IMR-90 (cell line): ENCODE data around the gene ARAP2. TPM values are rescaled to one million over a fixed set of nuclear protein-coding genes. Genes with fewer than 3 reads are reported as not detected.

Source experiments
- ATAC-seq: fragments of 200-7000 bp; cut with Tn5 transposase; 2 replicates; pipeline ENCODE4 v1.9.1; 2020; ENCODE audit warnings: low read depth, mild to moderate bottlenecking, moderate library complexity
- BruUV-seq: library from RNA; stranded (reverse); fragments of 400-500 nt; replicated peaks from 2 replicates; lab custom pipeline; 2021; lab: Mats Ljungman, UMichigan
- CTCF ChIA-PET: fragments of 300-600 bp; formaldehyde crosslinking; extraction: SDS; loops from one replicate; lab custom pipeline; 2021; ENCODE audit warnings: antibody characterized with exemption; lab: Yijun Ruan, JAX
- POLR2A ChIA-PET: fragments of 300-600 bp; sonication (Branson Sonifier 250); formaldehyde crosslinking; loops from one replicate; lab custom pipeline; 2022; ENCODE audit warnings: antibody characterized with exemption; ENCODE audit not compliant: unreplicated experiment; lab: Charles Lee
- DNase-seq: peaks from one replicate; pipeline ENCODE4 v3.0.0; 2013
- H2AFZ ChIP-seq: replicated peaks from 2 replicates; pipeline ENCODE3; 2013; ENCODE audit warnings: low read length, mild to moderate bottlenecking; ENCODE audit not compliant: poor library complexity
- H2AK5ac ChIP-seq: 2 replicates; pipeline ENCODE4 v1.6.1; 2013; ENCODE audit warnings: low read depth, low read length, inconsistent platforms
- H2AK9ac ChIP-seq: replicated peaks from 2 replicates; pipeline ENCODE3; 2013; ENCODE audit warnings: mild to moderate bottlenecking, low read depth, low read length, moderate library complexity; ENCODE audit not compliant: poor library complexity
- H2BK120ac ChIP-seq: 2 replicates; pipeline ENCODE4 v1.6.1; 2013; ENCODE audit warnings: low read depth, low read length, inconsistent platforms
- H2BK15ac ChIP-seq: 3 replicates; pipeline ENCODE4 v1.6.1; 2013; ENCODE audit warnings: low read depth, low read length, inconsistent platforms
- H2BK20ac ChIP-seq: 2 replicates; pipeline ENCODE4 v1.6.1; 2013; ENCODE audit warnings: low read depth, mild to moderate bottlenecking, inconsistent platforms, low read length, moderate library complexity
- H2BK5ac ChIP-seq: 2 replicates; pipeline ENCODE4 v1.6.1; 2013; ENCODE audit warnings: mild to moderate bottlenecking, low read depth, low read length, inconsistent platforms; ENCODE audit not compliant: poor library complexity, severe bottlenecking
- H3K14ac ChIP-seq: replicated peaks from 2 replicates; pipeline ENCODE4 v1.6.1; 2013; ENCODE audit warnings: low read depth, low read length, inconsistent platforms
- H3K18ac ChIP-seq: 2 replicates; pipeline ENCODE4 v1.6.1; 2013; ENCODE audit warnings: low read depth, low read length, control low read depth
- H3K23ac ChIP-seq: 2 replicates; pipeline ENCODE4 v1.6.1; 2013; ENCODE audit warnings: low read depth, low read length, inconsistent platforms
- H3K27ac ChIP-seq: 2 replicates; pipeline ENCODE4 v1.5.1; 2013; ENCODE audit warnings: mild to moderate bottlenecking, control low read depth, low read length; ENCODE audit not compliant: insufficient read depth
- H3K27me3 ChIP-seq: 2 replicates; pipeline ENCODE4 v1.6.1; 2013; ENCODE audit warnings: low read length; ENCODE audit not compliant: control insufficient read depth, insufficient read depth
- H3K36me3 ChIP-seq: 2 replicates; pipeline ENCODE4 v1.6.1; 2013; ENCODE audit warnings: low read length, mixed read lengths; ENCODE audit not compliant: control insufficient read depth, insufficient read depth
- H3K4ac ChIP-seq: 2 replicates; pipeline ENCODE4 v1.6.1; 2013; ENCODE audit warnings: low read depth, low read length, inconsistent platforms
- H3K4me1 ChIP-seq: 2 replicates; pipeline ENCODE4 v1.6.1; 2013; ENCODE audit warnings: low read length, mixed read lengths; ENCODE audit not compliant: control insufficient read depth, insufficient read depth
- H3K4me2 ChIP-seq: 2 replicates; pipeline ENCODE4 v1.6.1; 2013; ENCODE audit warnings: low read depth, mild to moderate bottlenecking, control low read depth, low read length, moderate library complexity
- H3K4me3 ChIP-seq: 2 replicates; pipeline ENCODE4 v1.5.1; 2013; ENCODE audit warnings: low read depth, mild to moderate bottlenecking, control low read depth, low read length, moderate library complexity; ENCODE audit not compliant: insufficient read depth
- H3K56ac ChIP-seq: 2 replicates; pipeline ENCODE4 v1.6.1; 2013; ENCODE audit warnings: low read length, inconsistent platforms; ENCODE audit not compliant: insufficient read depth; ENCODE audit errors: extremely low read depth
- H3K79me1 ChIP-seq, 2 experiments: 2 replicates each; pipeline ENCODE4 v1.6.1; 2013; ENCODE audit warnings: low read length in 2 of 2, inconsistent platforms in 1 of 2, low read depth in 1 of 2
- H3K9ac ChIP-seq: 2 replicates; pipeline ENCODE4 v1.6.1; 2013; ENCODE audit warnings: low read depth, low read length, control low read depth
- H3K9me1 ChIP-seq: 2 replicates; pipeline ENCODE4 v1.6.1; 2013; ENCODE audit warnings: low read length, inconsistent platforms; ENCODE audit not compliant: insufficient read depth
- H3K9me3 ChIP-seq: 2 replicates; pipeline ENCODE4 v1.6.1; 2013; ENCODE audit warnings: low read length; ENCODE audit not compliant: control insufficient read depth, insufficient read depth
- H4K20me1 ChIP-seq: 2 replicates; pipeline ENCODE4 v1.6.1; 2013; ENCODE audit warnings: low read length, inconsistent platforms; ENCODE audit not compliant: insufficient read depth
- H4K5ac ChIP-seq: 2 replicates; pipeline ENCODE4 v1.6.1; 2013; ENCODE audit warnings: mild to moderate bottlenecking, low read depth, low read length, control low read depth
- H4K8ac ChIP-seq, 2 experiments: 2 replicates each; pipeline ENCODE4 v1.6.1; 2013; ENCODE audit warnings: low read depth in 2 of 2, low read length in 2 of 2, control low read depth in 1 of 2, inconsistent platforms in 1 of 2
- H4K91ac ChIP-seq: 2 replicates; pipeline ENCODE4 v1.6.1; 2013; ENCODE audit warnings: low read depth, low read length, inconsistent platforms; ENCODE audit not compliant: insufficient read depth
- BHLHE40 ChIP-seq: fragments of 150-350 bp; IDR thresholded peaks from 2 replicates; pipeline ENCODE4 v1.6.1; 2016; ENCODE audit warnings: mild to moderate bottlenecking, low read depth, low read length
- CEBPB ChIP-seq: IDR thresholded peaks from 2 replicates; pipeline ENCODE4 v1.6.1; 2012; ENCODE audit warnings: low read depth, low read length, improper control_type of control experiment
- CHD1 ChIP-seq: IDR thresholded peaks from 2 replicates; pipeline ENCODE4 v1.6.1; 2012; ENCODE audit warnings: low read depth, low read length, improper control_type of control experiment
- FOS ChIP-seq: fragments of 150-350 bp; IDR thresholded peaks from 2 replicates; pipeline ENCODE4 v1.6.1; 2016; ENCODE audit warnings: low read depth, low read length
- MAFK ChIP-seq: IDR thresholded peaks from 2 replicates; pipeline ENCODE4 v1.6.1; 2012; ENCODE audit warnings: low read depth, low read length, improper control_type of control experiment
- MAZ ChIP-seq: IDR thresholded peaks from 2 replicates; pipeline ENCODE4 v1.6.1; 2012; ENCODE audit warnings: low read depth, mild to moderate bottlenecking, low read length, improper control_type of control experiment, moderate library complexity, borderline replicate concordance
- MXI1 ChIP-seq: IDR thresholded peaks from 2 replicates; pipeline ENCODE4 v1.6.1; 2012; ENCODE audit warnings: low read depth, mild to moderate bottlenecking, low read length, moderate library complexity, borderline replicate concordance
- NFE2L2 ChIP-seq: fragments of 150-350 bp; IDR thresholded peaks from 2 replicates; pipeline ENCODE4 v1.6.1; 2016; ENCODE audit warnings: low read depth, mild to moderate bottlenecking, low read length
- POLR2A ChIP-seq: IDR thresholded peaks from 2 replicates; pipeline ENCODE4 v1.6.1; 2012; ENCODE audit warnings: mild to moderate bottlenecking, low read depth, low read length
- RAD21 ChIP-seq: IDR thresholded peaks from 2 replicates; pipeline ENCODE4 v1.6.1; 2012; ENCODE audit warnings: low read length, improper control_type of control experiment
- RCOR1 ChIP-seq: IDR thresholded peaks from 2 replicates; pipeline ENCODE4 v1.6.1; 2012; ENCODE audit warnings: mild to moderate bottlenecking, low read length, improper control_type of control experiment; ENCODE audit not compliant: insufficient replicate concordance
- RFX5 ChIP-seq: IDR thresholded peaks from 2 replicates; pipeline ENCODE4 v1.8.0; 2012; ENCODE audit warnings: low read depth, mild to moderate bottlenecking, low read length, moderate library complexity
- SMC3 ChIP-seq: fragments of 150-350 bp; IDR thresholded peaks from 2 replicates; pipeline ENCODE4 v1.6.1; 2016; ENCODE audit warnings: low read depth, mild to moderate bottlenecking, antibody characterized with exemption, low read length, moderate library complexity
- WGBS, 2 experiments: methylation state at CpG; one replicate each; pipeline versions ENCODE4 v1.1.5 to v1.1.7; 2013; ENCODE audit warnings: missing lambda C conversion rate in 2 of 2; ENCODE audit not compliant: insufficient read length in 1 of 2; ENCODE audit errors: extremely low coverage in 2 of 2; 5-methylcytosine and 5-hydroxymethylcytosine counted together
- dilution Hi-C: fragments of 300-500 bp; cut with HindIII; formaldehyde crosslinking; loops from one replicate; pipeline ENCODE4 v1.14.3; 2018; ENCODE audit warnings: low sequenced_read_pairs; ENCODE audit not compliant: unreplicated experiment
- in situ Hi-C: fragments of 300-500 bp; cut with MboI; formaldehyde crosslinking; loops from 3 replicates; pipeline ENCODE4 v1.14.3; 2019; ENCODE audit warnings: low sequenced_read_pairs, inconsistent platforms, mixed read lengths
- intact Hi-C: fragments of 100-400 bp; cut with micrococcal nuclease; formaldehyde crosslinking; loops from 2 replicates; pipeline ENCODE4 v1.10.0; 2022
- polyA plus RNA-seq, 3 experiments: library from polyadenylated mRNA; depleted of rRNA; stranded (reverse); fragments of >200 nt; gene quantifications; 2 replicates each; pipeline ENCODE4 v1.2.3, GENCODE V29; 2012; ENCODE audit warnings: low replicate concordance in 1 of 3
- total RNA-seq: library from RNA; depleted of rRNA; stranded (reverse); fragments of >200 nt; gene quantifications from 2 replicates; pipeline ENCODE4 v1.2.3, GENCODE V29; 2012
- TF ChIP-seq, protein P1 (sequence below): fragments of 150-350 bp; IDR thresholded peaks from 2 replicates; pipeline ENCODE4 v1.6.1; 2016; ENCODE audit warnings: low read depth, mild to moderate bottlenecking, low read length, moderate library complexity, borderline replicate concordance
- TF ChIP-seq, protein P2 (sequence below): fragments of 150-350 bp; IDR thresholded peaks from 2 replicates; pipeline ENCODE4 v1.6.1; 2017; ENCODE audit warnings: mild to moderate bottlenecking, antibody characterized with exemption, low read length, low read depth
- TF ChIP-seq, protein P3 (sequence below): conservative IDR thresholded peaks from 2 replicates; pipeline ENCODE4 v1.5.1; 2012; ENCODE audit warnings: mild to moderate bottlenecking, low read depth, low read length, improper control_type of control experiment

ARAP2 gene
- total and polyA plus RNA-seq, 2 of the 4 experiments (the other 2 are of a cell fraction) = 0.32 to 1.8 TPM

DNA sequence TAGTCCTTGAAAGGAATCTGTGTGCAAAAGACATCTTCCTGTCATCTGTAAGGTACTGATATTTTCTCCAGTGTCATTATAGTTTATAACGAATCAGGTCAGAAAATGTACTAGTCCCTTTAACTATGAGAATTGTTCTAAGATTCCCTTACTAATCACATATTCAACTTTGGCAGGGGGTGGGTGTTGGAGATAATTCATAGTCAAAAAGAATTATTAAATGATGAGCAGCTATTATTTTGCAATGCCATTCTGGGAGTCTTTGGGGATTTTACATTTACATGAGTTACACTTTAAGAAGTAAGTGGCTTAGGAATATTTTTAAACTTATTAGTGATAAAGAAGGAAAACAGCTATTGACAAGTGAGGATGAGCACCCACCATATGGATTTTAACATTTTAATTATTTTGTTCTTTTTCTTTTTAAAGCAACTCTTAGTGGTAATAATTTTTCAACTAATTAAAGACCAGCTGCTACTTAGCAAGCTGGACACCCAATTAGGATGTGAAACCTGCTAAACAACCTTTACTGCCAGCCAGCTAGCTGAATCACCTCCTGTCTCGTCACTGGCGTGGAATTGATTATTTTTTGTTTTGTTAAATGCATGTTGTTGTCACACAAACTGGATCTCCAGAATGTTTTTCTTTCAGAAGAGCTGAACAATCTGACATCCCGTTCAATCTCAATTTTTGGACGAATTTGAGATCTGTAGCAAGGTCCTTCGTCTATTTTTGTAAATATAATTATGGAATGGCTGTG lies 219.2 kb downstream of the ARAP2 start:
- Histone ChIP-seq H4K5ac (no peak overlapping the region), H3K36me3 (no peaks in the 10 kb centered on the region), H3K4ac (no peak overlapping the region), H2BK5ac (no peak overlapping the region), H3K79me1 (no peaks in the 10 kb centered on the region), H2AK9ac (no peak overlapping the region), H3K56ac (no peak overlapping the region), H3K18ac (no peak overlapping the region), H4K8ac (no peak overlapping the region), H3K14ac (no peak overlapping the region), H3K23ac (no peak overlapping the region), H3K4me2 (no peak overlapping the region), H2BK20ac (no peak overlapping the region), H3K9ac (no peak overlapping the region), H2BK15ac (no peak overlapping the region), H2BK120ac (no peak overlapping the region), H3K9me3 (peaks cover 6% of the 10 kb centered on the region), H3K27ac (no peak overlapping the region), H3K4me1 (no peaks in the 10 kb centered on the region), H2AK5ac (no peak overlapping the region), H2AFZ (no peak overlapping the region), H3K27me3 (no peaks in the 10 kb centered on the region), H3K9me1 (no peaks in the 10 kb centered on the region), H4K91ac (no peak overlapping the region), H3K4me3 (no peak overlapping the region), H4K20me1 (no peaks in the 10 kb centered on the region)
- dilution Hi-C loops (no loop called here), in situ Hi-C loops (no loop called here), intact Hi-C loops (no loop called here)
- no peak for ATAC-seq
- WGBS, 2 experiments = no CpG with 5 or more reads among the region's 6 CpGs
- no peak for TF ChIP-seq FOS
- TF ChIP-seq, protein P1, sequence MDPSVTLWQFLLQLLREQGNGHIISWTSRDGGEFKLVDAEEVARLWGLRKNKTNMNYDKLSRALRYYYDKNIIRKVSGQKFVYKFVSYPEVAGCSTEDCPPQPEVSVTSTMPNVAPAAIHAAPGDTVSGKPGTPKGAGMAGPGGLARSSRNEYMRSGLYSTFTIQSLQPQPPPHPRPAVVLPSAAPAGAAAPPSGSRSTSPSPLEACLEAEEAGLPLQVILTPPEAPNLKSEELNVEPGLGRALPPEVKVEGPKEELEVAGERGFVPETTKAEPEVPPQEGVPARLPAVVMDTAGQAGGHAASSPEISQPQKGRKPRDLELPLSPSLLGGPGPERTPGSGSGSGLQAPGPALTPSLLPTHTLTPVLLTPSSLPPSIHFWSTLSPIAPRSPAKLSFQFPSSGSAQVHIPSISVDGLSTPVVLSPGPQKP = no peak
- TF ChIP-seq, protein P2, sequence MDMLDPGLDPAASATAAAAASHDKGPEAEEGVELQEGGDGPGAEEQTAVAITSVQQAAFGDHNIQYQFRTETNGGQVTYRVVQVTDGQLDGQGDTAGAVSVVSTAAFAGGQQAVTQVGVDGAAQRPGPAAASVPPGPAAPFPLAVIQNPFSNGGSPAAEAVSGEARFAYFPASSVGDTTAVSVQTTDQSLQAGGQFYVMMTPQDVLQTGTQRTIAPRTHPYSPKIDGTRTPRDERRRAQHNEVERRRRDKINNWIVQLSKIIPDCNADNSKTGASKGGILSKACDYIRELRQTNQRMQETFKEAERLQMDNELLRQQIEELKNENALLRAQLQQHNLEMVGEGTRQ = no peak
- no peak for TF ChIP-seq NFE2L2
- no peak for TF ChIP-seq MAZ
- TF ChIP-seq, protein P3, sequence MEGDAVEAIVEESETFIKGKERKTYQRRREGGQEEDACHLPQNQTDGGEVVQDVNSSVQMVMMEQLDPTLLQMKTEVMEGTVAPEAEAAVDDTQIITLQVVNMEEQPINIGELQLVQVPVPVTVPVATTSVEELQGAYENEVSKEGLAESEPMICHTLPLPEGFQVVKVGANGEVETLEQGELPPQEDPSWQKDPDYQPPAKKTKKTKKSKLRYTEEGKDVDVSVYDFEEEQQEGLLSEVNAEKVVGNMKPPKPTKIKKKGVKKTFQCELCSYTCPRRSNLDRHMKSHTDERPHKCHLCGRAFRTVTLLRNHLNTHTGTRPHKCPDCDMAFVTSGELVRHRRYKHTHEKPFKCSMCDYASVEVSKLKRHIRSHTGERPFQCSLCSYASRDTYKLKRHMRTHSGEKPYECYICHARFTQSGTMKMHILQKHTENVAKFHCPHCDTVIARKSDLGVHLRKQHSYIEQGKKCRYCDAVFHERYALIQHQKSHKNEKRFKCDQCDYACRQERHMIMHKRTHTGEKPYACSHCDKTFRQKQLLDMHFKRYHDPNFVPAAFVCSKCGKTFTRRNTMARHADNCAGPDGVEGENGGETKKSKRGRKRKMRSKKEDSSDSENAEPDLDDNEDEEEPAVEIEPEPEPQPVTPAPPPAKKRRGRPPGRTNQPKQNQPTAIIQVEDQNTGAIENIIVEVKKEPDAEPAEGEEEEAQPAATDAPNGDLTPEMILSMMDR = no peak
- TF ChIP-seq MAFK = no peak
- TF ChIP-seq RFX5 = no peak
- TF ChIP-seq CEBPB = no peak
- no peak for TF ChIP-seq SMC3
- TF ChIP-seq RCOR1 = no peak
- TF ChIP-seq RAD21 = no peak
- TF ChIP-seq BHLHE40 = no peak
- TF ChIP-seq MXI1 = no peak
- TF ChIP-seq CHD1 = no peak
- TF ChIP-seq POLR2A = no peak
- ChIA-PET CTCF (no interaction called here), POLR2A (no interaction called here)
- no peak for DNase-seq
- BruUV-seq = no TSS peak
